Islet of Langerhans (tissue), 1 donor: ENCODE results near the gene IRS1.

ENCODE experiments used
- FAIRE-seq: peaks from one replicate; lab custom pipeline; 2011; peaks lifted over from hg19 to GRCh38; lab: Jason Lieb, UNC

IRS1 gene

GRCh38 chr2:226791056-226791486, 8.5 kb downstream of the IRS1 start:
- FAIRE-seq, result no peak

GRCh38 chr2:226790431-226790830, 9.2 kb downstream of the IRS1 start:
- FAIRE-seq, result no peak

GRCh38 chr2:226790011-226790410, 9.6 kb downstream of the IRS1 start:
- no peak for FAIRE-seq

GRCh38 chr2:226788881-226789490, 10.6 kb downstream of the IRS1 start:
- FAIRE-seq, result peak; percentile 79

- FAIRE-seq, result no peak
These were observed 11.6 kb downstream of the IRS1 start for GRCh38 chr2:226788064-226788463.

GRCh38 chr2:226783885-226784284, 15.7 kb downstream of the IRS1 start:
- FAIRE-seq, result no peak

GRCh38 chr2:226782092-226782713, 17.4 kb downstream of the IRS1 start:
- FAIRE-seq, result no peak

GRCh38 chr2:226780431-226780830, 19.2 kb downstream of the IRS1 start:
- FAIRE-seq, result no peak

- FAIRE-seq, result no peak
These were observed 22.0 kb downstream of the IRS1 start for GRCh38 chr2:226777611-226778010.

- no peak for FAIRE-seq
These were observed 23.5 kb downstream of the IRS1 start for GRCh38 chr2:226776104-226776503.

GRCh38 chr2:226775032-226775509, 24.5 kb downstream of the IRS1 start:
- no peak for FAIRE-seq

GRCh38 chr2:226773291-226773690, 26.3 kb downstream of the IRS1 start:
- FAIRE-seq, result peak; percentile 55

GRCh38 chr2:226772389-226773179, 27.0 kb downstream of the IRS1 start:
- FAIRE-seq, result peak; percentile 94

- FAIRE-seq, result no peak
These were observed 28.6 kb downstream of the IRS1 start for GRCh38 chr2:226771067-226771466.

GRCh38 chr2:226767056-226767813, 32.4 kb downstream of the IRS1 start:
- peak; percentile 21 for FAIRE-seq

GRCh38 chr2:226766352-226767055, 33.1 kb downstream of the IRS1 start:
- FAIRE-seq, result peak; percentile 80

- FAIRE-seq, result no peak
These were observed 36.3 kb downstream of the IRS1 start for GRCh38 chr2:226763320-226763719.

- no peak for FAIRE-seq
These were observed 38.4 kb downstream of the IRS1 start for GRCh38 chr2:226761195-226761583.

- no peak for FAIRE-seq
These were observed 39.0 kb downstream of the IRS1 start for GRCh38 chr2:226760412-226761194.

- no peak for FAIRE-seq
These were observed 39.9 kb downstream of the IRS1 start for GRCh38 chr2:226759768-226760167.
